ENCODE measurements around the gene ARHGEF12. TPM values are rescaled to one million over a fixed set of nuclear protein-coding genes. Genes with fewer than 3 reads are reported as not detected.

The ARHGEF12 gene
- total RNA-seq, 1 donor from 2014 or later, result 17.7 TPM

DNA sequence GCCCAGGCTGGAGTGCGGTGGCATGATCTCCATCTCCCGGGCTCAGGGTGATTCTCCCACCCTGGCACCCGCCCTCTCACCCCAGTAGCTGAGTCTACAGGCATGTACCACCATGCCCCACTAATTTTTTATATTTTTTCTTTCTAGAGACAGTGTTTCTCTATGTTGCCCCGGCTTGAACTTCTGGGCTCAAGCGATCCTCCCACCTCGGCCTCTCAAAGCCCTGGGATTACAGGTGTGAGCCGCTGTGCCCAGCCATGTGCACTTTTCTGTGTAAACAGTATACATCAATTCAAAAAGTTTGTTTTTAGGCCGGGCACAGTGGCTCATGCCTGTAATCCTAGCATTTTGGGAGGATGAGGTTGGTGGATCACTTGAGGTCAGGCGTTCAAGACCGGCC lies 190.0 kb downstream of the ARHGEF12 start:
- Mint-ChIP-seq H3K4me3 (ENCODE audit: low read depth) (no peak overlapping the region), H3K9me3 (no peaks in the 10 kb centered on the region), H3K36me3 (ENCODE audit: low read depth) (no peaks in the 10 kb centered on the region), H3K4me1 (ENCODE audit: low read depth) (no peaks in the 10 kb centered on the region), H3K27me3 (ENCODE audit: low read depth) (no peaks in the 10 kb centered on the region), H3K27ac (no peak overlapping the region)
- DNase-seq (ENCODE audit: low spot score), result no peak
- intact Hi-C loops (cut with micrococcal nuclease), result no loop called here

GRCh38 chr11:120527111-120527761 lies 191.0 kb downstream of the ARHGEF12 start:
- no peak overlapping the region for H3K27ac Mint-ChIP-seq
- H3K36me3 Mint-ChIP-seq (ENCODE audit: low read depth), result no peaks in the 10 kb centered on the region
- H3K27me3 Mint-ChIP-seq (ENCODE audit: low read depth), result no peaks in the 10 kb centered on the region
- no peak overlapping the region for H3K4me3 Mint-ChIP-seq (ENCODE audit: low read depth)
- no peak for DNase-seq (ENCODE audit: low spot score)
- H3K4me1 Mint-ChIP-seq (ENCODE audit: low read depth), result no peaks in the 10 kb centered on the region
- intact Hi-C loops (cut with micrococcal nuclease), result no loop called here
- no peaks in the 10 kb centered on the region for H3K9me3 Mint-ChIP-seq

DNA sequence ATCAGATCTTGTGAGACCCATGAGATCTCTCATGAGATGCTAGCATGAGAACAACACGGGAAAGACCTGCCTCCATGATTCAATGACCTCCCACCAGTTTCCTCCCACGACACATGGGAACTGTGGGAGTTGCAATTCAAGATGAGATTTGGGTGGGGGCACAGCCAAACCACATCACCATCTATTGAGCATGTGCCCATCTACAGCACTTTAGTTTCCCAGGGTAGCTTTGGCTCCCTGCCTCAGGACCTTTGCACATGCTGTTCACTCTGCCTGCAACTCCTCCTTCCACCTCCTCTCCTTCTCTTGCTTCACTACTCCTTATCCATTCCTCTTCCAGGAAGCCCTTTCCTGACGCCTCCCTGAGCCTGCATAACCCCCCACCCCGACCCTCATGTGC lies 192.5 kb downstream of the ARHGEF12 start:
- Mint-ChIP-seq H3K27ac (no peak overlapping the region), H3K4me3 (ENCODE audit: low read depth) (no peak overlapping the region), H3K27me3 (ENCODE audit: low read depth) (no peaks in the 10 kb centered on the region), H3K4me1 (ENCODE audit: low read depth) (no peaks in the 10 kb centered on the region), H3K36me3 (ENCODE audit: low read depth) (no peaks in the 10 kb centered on the region), H3K9me3 (no peaks in the 10 kb centered on the region)
- intact Hi-C loops (cut with micrococcal nuclease), result no loop called here
- no peak for DNase-seq (ENCODE audit: low spot score)

GRCh38 chr11:120529214-120529613 lies 193.0 kb downstream of the ARHGEF12 start:
- Mint-ChIP-seq H3K27me3 (ENCODE audit: low read depth) (no peaks in the 10 kb centered on the region), H3K4me1 (ENCODE audit: low read depth) (no peaks in the 10 kb centered on the region), H3K27ac (no peak overlapping the region), H3K36me3 (ENCODE audit: low read depth) (no peaks in the 10 kb centered on the region), H3K4me3 (ENCODE audit: low read depth) (no peak overlapping the region), H3K9me3 (no peaks in the 10 kb centered on the region)
- intact Hi-C loops (cut with micrococcal nuclease), result no loop called here
- no peak for DNase-seq (ENCODE audit: low spot score)

- Mint-ChIP-seq H3K4me3 (ENCODE audit: low read depth) (no peak overlapping the region), H3K27me3 (ENCODE audit: low read depth) (no peaks in the 10 kb centered on the region)
- intact Hi-C loops (cut with micrococcal nuclease), result no loop called here
These were observed 193.7 kb downstream of the ARHGEF12 start for GRCh38 chr11:120529911-120530310.

GRCh38 chr11:120532082-120532831 lies 196.0 kb downstream of the ARHGEF12 start:
- H3K36me3 Mint-ChIP-seq (ENCODE audit: low read depth), result no peaks in the 10 kb centered on the region
- H3K9me3 Mint-ChIP-seq, result no peaks in the 10 kb centered on the region
- H3K27me3 Mint-ChIP-seq (ENCODE audit: low read depth), result no peaks in the 10 kb centered on the region
- no peaks in the 10 kb centered on the region for H3K4me1 Mint-ChIP-seq (ENCODE audit: low read depth)
- no peak overlapping the region for H3K27ac Mint-ChIP-seq
- H3K4me3 Mint-ChIP-seq (ENCODE audit: low read depth), result no peak overlapping the region
- no peak for DNase-seq (ENCODE audit: low spot score)
- intact Hi-C loops (cut with micrococcal nuclease), result no loop called here

More at GRCh38 chr11:120529911-120530310, 193.7 kb downstream of the ARHGEF12 start:
- Mint-ChIP-seq H3K4me1 (ENCODE audit: low read depth) (no peaks in the 10 kb centered on the region), H3K27ac (no peak overlapping the region), H3K9me3 (no peaks in the 10 kb centered on the region), H3K36me3 (ENCODE audit: low read depth) (no peaks in the 10 kb centered on the region)
- DNase-seq (ENCODE audit: low spot score), result no peak

DNA sequence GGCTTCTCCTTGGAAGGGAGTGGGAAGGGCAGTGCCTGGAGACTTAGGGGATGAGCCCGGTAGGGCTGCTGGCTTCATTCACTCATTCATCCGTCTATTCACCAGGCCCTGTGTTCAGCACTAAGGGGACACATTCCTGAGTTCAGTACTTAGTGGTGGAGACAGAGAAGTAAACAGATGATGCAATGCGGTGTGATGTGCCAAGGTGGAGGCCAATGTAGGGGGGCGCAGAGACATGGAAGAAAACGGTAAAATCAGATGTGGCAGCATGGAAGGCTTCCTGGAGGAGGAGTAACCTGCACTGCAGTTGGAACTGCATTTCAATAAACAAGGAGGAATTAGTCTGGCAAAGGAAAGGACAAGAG lies 196.6 kb downstream of the ARHGEF12 start:
- no peaks in the 10 kb centered on the region for H3K36me3 Mint-ChIP-seq (ENCODE audit: low read depth)
- intact Hi-C loops (cut with micrococcal nuclease), result no loop called here
- no peak overlapping the region for H3K4me3 Mint-ChIP-seq (ENCODE audit: low read depth)
- no peak overlapping the region for H3K27ac Mint-ChIP-seq
- DNase-seq (ENCODE audit: low spot score), result no peak
- H3K4me1 Mint-ChIP-seq (ENCODE audit: low read depth), result no peaks in the 10 kb centered on the region
- no peaks in the 10 kb centered on the region for H3K27me3 Mint-ChIP-seq (ENCODE audit: low read depth)
- H3K9me3 Mint-ChIP-seq, result no peaks in the 10 kb centered on the region

DNA sequence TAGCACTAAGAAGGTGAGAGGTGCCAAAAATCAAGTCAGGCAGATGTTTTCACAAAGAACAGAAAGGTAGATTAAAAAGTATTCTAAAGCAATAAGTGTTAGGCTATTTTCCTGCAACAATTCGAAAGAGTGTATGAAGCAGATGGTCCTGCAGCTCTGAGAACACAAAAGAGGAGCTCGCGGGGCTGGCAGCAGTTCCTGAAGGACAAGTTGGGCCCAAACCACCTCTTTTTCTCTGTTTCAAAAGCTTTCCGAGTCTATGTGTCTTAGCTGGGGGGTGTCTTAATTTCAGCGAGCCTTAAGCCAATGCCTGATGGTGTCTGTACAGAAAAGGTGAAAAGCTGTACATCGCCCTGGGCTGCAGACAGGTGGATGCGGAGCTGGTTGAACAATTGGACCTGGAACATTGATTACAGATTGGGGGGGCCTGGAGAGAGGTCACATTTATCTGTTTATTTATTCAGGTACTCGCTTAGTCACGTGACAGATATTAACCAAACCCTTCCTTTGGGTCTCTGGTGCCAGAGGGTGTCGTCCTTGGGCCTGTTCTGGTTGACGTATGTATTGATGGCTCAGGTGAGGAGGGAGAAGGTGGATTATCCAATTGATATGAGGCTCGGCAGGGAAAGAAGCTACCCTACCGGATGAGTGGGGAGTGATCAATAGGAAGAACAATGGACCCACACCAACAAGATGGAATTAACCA lies 200.0 kb downstream of the ARHGEF12 start:
- no peak overlapping the region for H3K27ac Mint-ChIP-seq
- no peak overlapping the region for H3K4me3 Mint-ChIP-seq (ENCODE audit: low read depth)
- no peaks in the 10 kb centered on the region for H3K36me3 Mint-ChIP-seq (ENCODE audit: low read depth)
- H3K9me3 Mint-ChIP-seq, result no peaks in the 10 kb centered on the region
- intact Hi-C loops (cut with micrococcal nuclease), result no loop called here
- no peak for DNase-seq (ENCODE audit: low spot score)
- no peaks in the 10 kb centered on the region for H3K27me3 Mint-ChIP-seq (ENCODE audit: low read depth)
- H3K4me1 Mint-ChIP-seq (ENCODE audit: low read depth), result no peaks in the 10 kb centered on the region

DNA sequence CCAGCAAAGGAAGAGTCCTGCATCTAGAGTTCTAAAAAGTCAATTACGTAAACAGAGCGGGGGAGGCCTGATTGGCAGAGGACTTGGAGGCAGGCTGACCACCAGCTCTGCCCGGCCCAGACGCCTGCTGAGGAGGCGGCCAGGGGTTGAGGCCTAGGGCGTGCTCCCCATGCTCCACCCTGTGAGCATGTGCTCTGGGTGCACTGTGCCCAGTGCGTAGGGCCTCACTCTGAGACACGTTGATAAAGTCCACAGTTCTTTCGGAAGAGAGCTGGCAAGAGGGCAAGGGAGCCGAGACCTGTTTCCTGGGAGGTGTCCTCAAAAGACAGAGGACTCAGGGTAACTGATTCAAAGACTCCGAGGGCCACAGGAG lies 200.6 kb downstream of the ARHGEF12 start:
- H3K36me3 Mint-ChIP-seq (ENCODE audit: low read depth), result no peaks in the 10 kb centered on the region
- H3K27ac Mint-ChIP-seq, result no peak overlapping the region
- no peak overlapping the region for H3K4me3 Mint-ChIP-seq (ENCODE audit: low read depth)
- intact Hi-C loops (cut with micrococcal nuclease), result no loop called here
- H3K27me3 Mint-ChIP-seq (ENCODE audit: low read depth), result no peaks in the 10 kb centered on the region
- H3K9me3 Mint-ChIP-seq, result no peaks in the 10 kb centered on the region
- no peaks in the 10 kb centered on the region for H3K4me1 Mint-ChIP-seq (ENCODE audit: low read depth)
- DNase-seq (ENCODE audit: low spot score), result no peak

DNA sequence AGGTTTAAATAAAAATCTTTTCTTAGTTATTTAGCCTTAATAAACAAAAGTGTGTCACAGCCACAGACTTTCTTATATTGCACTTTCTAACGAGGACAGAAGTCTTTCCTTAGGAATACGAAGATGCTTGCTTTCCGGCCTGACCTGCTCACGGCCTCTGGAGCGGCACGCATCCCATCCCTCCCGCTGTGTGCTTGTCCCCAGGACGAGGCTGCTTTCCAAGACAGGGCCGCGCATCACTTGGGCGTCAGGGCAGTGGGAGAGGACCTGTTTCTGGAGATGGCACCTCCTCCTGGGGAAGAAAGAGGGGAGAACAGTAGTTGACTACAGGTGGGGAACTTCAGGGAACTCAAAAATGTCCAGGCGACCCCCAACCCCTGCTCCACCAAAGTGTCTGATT lies 201.8 kb downstream of the ARHGEF12 start:
- H3K4me3 Mint-ChIP-seq (ENCODE audit: low read depth), result no peak overlapping the region
- no peaks in the 10 kb centered on the region for H3K27me3 Mint-ChIP-seq (ENCODE audit: low read depth)
- H3K27ac Mint-ChIP-seq, result no peak overlapping the region
- H3K9me3 Mint-ChIP-seq, result no peaks in the 10 kb centered on the region
- H3K36me3 Mint-ChIP-seq (ENCODE audit: low read depth), result no peaks in the 10 kb centered on the region
- no peaks in the 10 kb centered on the region for H3K4me1 Mint-ChIP-seq (ENCODE audit: low read depth)
- DNase-seq (ENCODE audit: low spot score), result no peak
- intact Hi-C loops (cut with micrococcal nuclease), result no loop called here

- Mint-ChIP-seq H3K27ac (no peak overlapping the region), H3K4me1 (ENCODE audit: low read depth) (no peaks in the 10 kb centered on the region), H3K27me3 (ENCODE audit: low read depth) (no peaks in the 10 kb centered on the region), H3K36me3 (ENCODE audit: low read depth) (no peaks in the 10 kb centered on the region), H3K9me3 (no peaks in the 10 kb centered on the region), H3K4me3 (ENCODE audit: low read depth) (no peak overlapping the region)
- no peak for DNase-seq (ENCODE audit: low spot score)
- intact Hi-C loops (cut with micrococcal nuclease), result no loop called here
These were observed 202.5 kb downstream of the ARHGEF12 start for GRCh38 chr11:120538707-120539106.
